Measurements from ENCODE around the gene E4F1.

The E4F1 gene

DNA sequence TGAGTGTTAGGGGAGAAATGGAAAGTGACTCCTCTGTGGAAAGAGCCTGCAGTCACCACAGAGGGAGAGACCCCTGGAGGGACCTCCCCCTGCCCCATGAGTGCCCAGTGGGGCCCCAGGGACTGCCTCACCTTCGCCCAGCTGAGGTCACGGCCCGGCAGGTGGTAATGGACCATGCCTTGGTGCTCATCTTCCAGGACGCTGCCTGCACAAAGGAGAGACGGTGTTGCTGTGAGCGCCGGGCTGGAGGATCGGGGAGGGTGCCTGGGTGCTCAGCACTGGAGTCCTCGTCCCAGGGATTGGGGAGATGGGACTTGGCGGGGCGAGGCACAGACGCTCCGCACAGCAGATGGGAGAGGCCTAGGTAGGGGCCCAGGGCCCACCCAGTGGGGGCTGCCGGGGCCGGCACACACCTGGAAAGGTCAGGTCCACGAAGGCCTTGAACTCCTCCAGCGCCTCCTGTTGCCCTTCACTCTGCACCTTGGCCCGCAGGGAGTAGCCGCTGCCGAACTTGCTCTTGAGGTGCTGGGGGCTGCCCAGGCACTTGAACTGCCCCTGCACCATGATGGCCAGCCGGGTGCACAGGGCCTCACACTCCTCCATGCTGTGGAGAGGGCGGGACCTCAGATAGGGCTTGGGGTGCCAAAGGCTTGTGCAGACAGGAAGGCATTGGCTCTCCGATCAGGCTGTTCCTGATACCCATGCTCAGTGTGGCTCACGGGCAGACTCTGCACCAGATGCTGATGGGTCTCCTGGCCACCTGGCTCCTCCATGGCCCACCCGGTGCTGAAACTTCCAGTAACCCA, 54.3 kb downstream of the E4F1 start:
- DNase-seq = no peak

DNA sequence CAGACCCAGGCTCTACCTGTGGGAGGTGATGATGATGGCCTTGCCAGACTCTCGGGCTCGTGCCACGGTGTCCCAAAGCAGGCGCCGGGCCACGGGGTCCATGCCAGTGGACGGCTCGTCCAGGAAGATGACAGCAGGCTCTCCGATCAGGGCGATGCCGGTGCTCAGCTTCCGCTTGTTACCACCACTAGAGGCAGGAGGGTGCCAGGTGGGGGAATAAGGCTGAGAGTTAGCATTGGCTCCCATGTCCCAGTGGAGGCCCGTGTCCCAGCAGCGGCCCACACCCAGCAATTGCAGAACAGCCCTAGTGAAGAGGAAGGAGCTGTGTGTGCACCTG, 54.8 kb downstream of the E4F1 start:
- no peak for DNase-seq

DNA sequence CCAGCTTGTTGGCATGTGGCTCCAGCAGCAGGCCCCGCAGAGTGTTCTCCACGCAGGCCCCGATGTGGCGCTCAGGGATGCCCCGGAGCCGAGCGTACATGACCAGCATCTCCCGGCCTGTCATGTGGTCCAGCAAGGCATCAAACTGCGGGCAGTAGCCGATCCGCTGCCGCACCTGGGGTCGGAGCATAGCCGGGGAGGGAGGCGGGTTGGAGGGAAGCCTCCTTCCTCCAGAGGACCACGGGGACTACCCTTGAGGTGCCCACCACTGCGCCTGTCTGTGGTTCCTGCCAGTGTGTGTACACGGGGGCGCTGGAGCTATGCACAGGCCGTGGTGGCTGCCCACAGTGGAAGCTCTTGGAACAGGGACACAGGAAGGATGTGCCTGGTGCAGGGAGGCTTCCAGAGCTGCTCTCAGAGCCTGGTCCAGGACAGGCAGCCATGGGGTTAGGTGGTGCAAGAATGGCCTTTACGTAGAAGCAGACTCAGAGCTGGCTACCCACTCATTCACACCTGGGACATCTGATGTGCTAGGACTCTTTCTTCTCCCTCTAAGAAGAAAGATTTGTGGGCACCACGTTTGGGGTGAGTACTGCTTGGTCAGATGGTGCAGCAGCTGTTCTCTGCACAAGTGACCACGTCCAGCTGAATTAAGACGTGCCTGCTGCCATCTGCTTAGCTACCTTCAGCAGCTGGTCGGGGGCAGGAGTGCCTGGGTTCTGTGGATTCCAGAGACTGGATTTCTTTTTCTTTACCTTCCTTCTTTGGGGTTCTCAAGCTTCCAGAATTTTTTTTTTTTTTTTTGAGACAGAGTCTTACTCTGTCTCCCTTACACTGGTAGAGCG, 55.8 kb downstream of the E4F1 start:
- no peak for DNase-seq

DNA sequence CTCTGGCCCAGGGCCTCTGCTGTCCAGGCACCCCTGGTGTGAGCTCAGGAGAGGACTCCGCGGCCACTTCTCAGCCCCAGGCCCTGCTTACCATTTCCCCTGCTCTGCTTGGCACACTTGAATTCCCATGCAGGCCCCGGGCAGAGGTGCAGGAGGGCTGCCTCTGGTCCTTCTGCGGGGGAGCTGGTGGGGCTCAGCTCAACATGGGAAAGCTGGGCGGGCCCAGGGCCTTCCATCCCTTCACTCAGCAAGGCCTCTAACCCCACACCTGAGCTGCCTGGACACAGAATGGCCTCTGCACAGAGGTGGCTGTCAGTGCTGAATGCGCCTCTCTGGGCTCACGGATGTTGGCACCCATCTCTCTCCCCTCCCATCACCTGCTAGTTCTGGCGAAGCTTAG, 57.1 kb downstream of the E4F1 start:
- DNase-seq = no peak

DNA sequence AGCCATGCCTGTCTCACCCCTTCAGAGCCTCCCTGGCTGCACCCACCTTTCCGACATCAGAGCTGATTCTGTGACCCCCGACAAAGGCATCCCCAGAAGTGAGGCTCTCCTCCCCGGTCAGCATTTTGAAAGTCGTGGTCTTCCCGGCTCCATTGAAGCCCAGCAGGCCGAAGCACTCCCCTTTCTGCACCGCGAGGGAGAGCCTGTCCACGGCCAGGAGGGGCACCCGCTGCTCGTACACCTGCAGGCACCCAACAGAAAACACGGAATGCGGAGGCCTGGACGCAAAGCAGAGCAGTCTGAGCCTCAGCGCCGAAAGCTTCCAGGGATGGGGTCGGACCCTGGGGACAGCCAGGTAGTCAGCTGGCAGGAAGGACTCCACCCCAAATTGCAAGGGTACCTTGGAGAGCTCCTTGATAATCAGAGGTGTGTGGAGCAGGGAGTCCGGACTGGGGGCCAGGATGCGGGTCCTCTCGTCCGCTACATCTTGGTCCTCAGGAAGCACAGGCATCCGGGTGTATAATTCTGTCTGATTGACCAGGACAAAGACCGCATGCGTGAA, 57.7 kb downstream of the E4F1 start:
- DNase-seq = no peak

GRCh38 chr16:2282262-2282661, 58.9 kb downstream of the E4F1 start:
- DNase-seq = no peak

DNA sequence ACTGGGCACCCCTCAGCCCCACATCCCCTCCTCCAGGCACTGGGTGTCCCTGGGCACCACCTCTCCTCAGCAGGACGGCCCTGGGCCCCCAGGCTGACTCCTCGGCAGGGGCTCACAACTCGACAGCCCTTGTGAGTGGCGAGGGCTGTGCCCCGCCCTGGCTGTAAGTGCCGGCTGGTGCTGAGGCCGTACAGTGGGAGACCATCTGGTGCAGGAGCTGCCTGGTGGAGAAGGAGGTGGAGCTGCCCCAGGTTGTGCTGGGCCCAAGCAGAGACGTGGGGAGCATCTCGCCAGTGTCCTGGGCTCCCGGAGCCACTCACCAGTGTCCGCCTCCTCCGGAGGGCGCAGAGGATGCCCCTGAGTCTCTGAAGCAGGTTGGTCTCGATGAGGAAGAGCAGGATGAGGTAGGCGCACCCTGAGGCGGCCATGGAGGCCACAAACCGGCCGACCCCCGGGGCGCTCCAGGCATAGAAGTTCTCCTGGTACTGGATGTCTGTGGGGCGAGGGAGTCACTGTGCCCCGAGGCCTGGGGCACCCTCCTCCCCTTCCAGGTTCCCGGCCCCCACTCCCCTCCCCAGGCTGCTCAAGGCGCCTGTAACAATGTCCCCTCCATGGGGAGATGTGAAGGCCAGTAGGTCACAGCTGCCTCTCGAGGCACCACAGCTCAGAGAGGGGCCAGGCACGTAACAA, 59.6 kb downstream of the E4F1 start:
- no peak for DNase-seq

DNA sequence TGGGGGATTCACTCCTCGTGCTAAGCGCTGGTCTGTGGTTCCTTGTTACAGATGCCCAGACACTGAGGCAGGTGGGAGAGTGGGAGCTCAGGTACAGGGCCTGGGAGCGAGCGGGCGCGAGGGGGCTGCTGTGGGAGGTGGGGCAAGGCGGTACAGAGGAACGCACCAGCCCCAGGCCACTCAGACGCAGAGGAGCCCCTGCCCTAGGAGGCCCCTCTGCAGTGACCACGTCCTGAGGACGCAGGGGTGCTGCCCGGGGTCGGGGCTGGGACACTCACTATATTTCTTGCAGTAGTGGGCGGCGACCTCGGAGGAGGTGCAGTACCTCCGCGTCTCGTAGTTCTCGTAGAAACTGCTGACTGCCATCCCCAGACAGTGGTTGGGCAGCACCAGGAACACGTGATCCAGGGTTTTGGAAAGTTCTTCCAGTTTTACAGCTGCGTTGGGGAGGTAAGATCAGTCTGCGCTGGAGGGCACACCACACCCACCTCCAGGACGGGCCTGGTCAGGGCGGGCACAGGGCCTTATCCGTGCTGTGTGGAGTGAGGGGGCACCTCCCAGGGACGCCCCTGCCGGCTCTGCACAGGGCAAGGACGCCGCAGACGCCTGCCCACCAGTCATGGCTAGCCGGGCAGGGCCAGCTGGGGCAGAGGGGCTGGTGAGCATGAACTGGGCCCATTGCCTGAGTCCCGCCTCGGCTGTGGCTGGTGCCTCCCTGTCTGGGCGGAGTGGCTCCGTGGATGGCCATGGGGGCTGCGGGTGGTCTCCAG, 60.8 kb downstream of the E4F1 start:
- no peak for DNase-seq

- DNase-seq = no peak
These were observed 61.6 kb downstream of the E4F1 start for GRCh38 chr16:2284797-2285576.

All from NCI-H1105 (cell line).